ENCODE measurements around the gene MTHFSD.
"Not testable (repeated sequence)": the region's sequence is repeated elsewhere in the genome, so short reads cannot be mapped to it uniquely, and the experiment has no call there.

Gene MTHFSD

GRCh38 chr16:86593913-86594620, 39.0 kb upstream of the MTHFSD start:
- Histone ChIP-seq H3K4me1 (ENCODE audit: control insufficient read depth, insufficient read depth, low read length) (peaks cover 10% of the 10 kb centered on the region), H3K27me3 (ENCODE audit: control insufficient read depth in 1 of 2, insufficient read depth in 2 of 2, low read length in 2 of 2) (peaks cover 55 to 59% of the 10 kb centered on the region in 2 donors)

DNA sequence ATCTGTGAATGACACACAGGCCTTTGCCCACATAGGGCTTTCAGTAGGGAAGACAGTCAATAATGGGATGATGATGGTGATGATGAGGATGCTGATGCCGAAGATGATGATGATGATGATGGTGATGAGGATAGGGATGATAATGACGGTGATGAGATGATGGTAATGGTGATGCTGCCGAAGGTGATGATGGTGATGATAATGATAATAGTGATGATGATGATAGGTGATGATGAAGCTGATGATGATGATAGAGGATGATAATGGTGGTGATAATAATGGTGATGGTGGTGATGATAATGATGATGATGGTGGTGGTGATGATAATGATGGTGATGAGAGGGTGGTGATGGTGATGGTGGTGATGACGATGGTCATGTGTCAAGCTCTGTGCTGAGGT, 36.2 kb upstream of the MTHFSD start:
- H3K36me3 ChIP-seq (ENCODE audit: control insufficient read depth in 2 of 2, insufficient read depth in 2 of 2, low read length in 2 of 2), result no peaks in the 10 kb centered on the region
- no peak overlapping the region for H3K27ac ChIP-seq (ENCODE audit: low read length)
- H3K27me3 ChIP-seq (ENCODE audit: control insufficient read depth in 1 of 2, insufficient read depth in 2 of 2, low read length in 2 of 2), result peaks cover 49 to 51% of the 10 kb centered on the region in 2 donors
- peaks cover 7% of the 10 kb centered on the region for H3K4me1 ChIP-seq (ENCODE audit: control insufficient read depth, insufficient read depth, low read length)
- H3K9ac ChIP-seq (ENCODE audit: low read length in 2 of 2), result no peak overlapping the region
- peaks cover 0 to 6% of the 10 kb centered on the region in 2 donors for H3K9me3 ChIP-seq (ENCODE audit: control insufficient read depth in 2 of 2, low read length in 2 of 2)
- H3K4me3 ChIP-seq (ENCODE audit: low read length in 2 of 2), result no peak overlapping the region

More at GRCh38 chr16:86593913-86594620, 39.0 kb upstream of the MTHFSD start:
- Histone ChIP-seq H3K9me3 (ENCODE audit: control insufficient read depth in 2 of 2, low read length in 2 of 2) (peaks cover 0 to 6% of the 10 kb centered on the region in 2 donors), H3K4me3 (ENCODE audit: low read length in 2 of 2) (no peak overlapping the region), H3K9ac (ENCODE audit: low read length in 2 of 2) (no peak overlapping the region), H3K36me3 (ENCODE audit: control insufficient read depth in 2 of 2, insufficient read depth in 2 of 2, low read length in 2 of 2) (no peaks in the 10 kb centered on the region), H3K27ac (ENCODE audit: low read length) (no peak overlapping the region)

GRCh38 chr16:86590501-86591144, 35.6 kb upstream of the MTHFSD start:
- H3K27me3 ChIP-seq (ENCODE audit: control insufficient read depth in 1 of 2, insufficient read depth in 2 of 2, low read length in 2 of 2), result peaks cover 44 to 46% of the 10 kb centered on the region in 2 donors
- no peak overlapping the region for H3K9ac ChIP-seq (ENCODE audit: low read length in 2 of 2)
- no peak overlapping the region for H3K27ac ChIP-seq (ENCODE audit: low read length)
- peaks cover 0 to 6% of the 10 kb centered on the region in 2 donors for H3K9me3 ChIP-seq (ENCODE audit: control insufficient read depth in 2 of 2, low read length in 2 of 2)
- H3K36me3 ChIP-seq (ENCODE audit: control insufficient read depth in 2 of 2, insufficient read depth in 2 of 2, low read length in 2 of 2), result no peaks in the 10 kb centered on the region
- no peak overlapping the region for H3K4me3 ChIP-seq (ENCODE audit: low read length in 2 of 2)
- H3K4me1 ChIP-seq (ENCODE audit: control insufficient read depth, insufficient read depth, low read length), result peaks cover 7% of the 10 kb centered on the region

DNA sequence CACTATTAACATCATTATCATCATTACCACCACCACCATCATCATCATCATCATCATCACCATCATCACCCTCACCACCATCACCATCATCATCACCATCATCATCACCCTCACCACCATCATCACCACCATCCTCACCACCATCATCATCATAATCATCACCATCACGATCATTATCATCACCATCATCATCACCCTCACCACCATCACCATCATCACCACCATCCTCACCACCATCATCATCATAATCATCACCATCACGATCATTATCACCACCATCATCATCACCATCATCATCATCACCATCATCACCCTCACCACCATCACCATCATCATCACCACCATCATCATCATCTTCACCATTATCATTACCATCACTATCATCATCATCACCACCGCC, 32.9 kb upstream of the MTHFSD start:
- not testable (repeated sequence) for H3K9ac ChIP-seq (ENCODE audit: low read length in 2 of 2); H3K36me3 ChIP-seq (ENCODE audit: control insufficient read depth in 2 of 2, insufficient read depth in 2 of 2, low read length in 2 of 2); H3K4me3 ChIP-seq (ENCODE audit: low read length in 2 of 2); H3K4me1 ChIP-seq (ENCODE audit: control insufficient read depth, insufficient read depth, low read length); H3K27ac ChIP-seq (ENCODE audit: low read length); H3K9me3 ChIP-seq (ENCODE audit: control insufficient read depth in 2 of 2, low read length in 2 of 2)
- H3K27me3 ChIP-seq (ENCODE audit: control insufficient read depth in 1 of 2, insufficient read depth in 2 of 2, low read length in 2 of 2), result peaks cover 25 to 30% of the 10 kb centered on the region in 2 donors

GRCh38 chr16:86587487-86587886, 32.5 kb upstream of the MTHFSD start:
- Histone ChIP-seq H3K36me3 (ENCODE audit: control insufficient read depth in 2 of 2, insufficient read depth in 2 of 2, low read length in 2 of 2) (no peaks in the 10 kb centered on the region), H3K9me3 (ENCODE audit: control insufficient read depth in 2 of 2, low read length in 2 of 2) (peaks cover 0 to 6% of the 10 kb centered on the region in 2 donors), H3K27me3 (ENCODE audit: control insufficient read depth in 1 of 2, insufficient read depth in 2 of 2, low read length in 2 of 2) (peaks cover 23 to 27% of the 10 kb centered on the region in 2 donors), H3K27ac (ENCODE audit: low read length) (no peak overlapping the region), H3K4me1 (ENCODE audit: control insufficient read depth, insufficient read depth, low read length) (peaks cover 3% of the 10 kb centered on the region), H3K9ac (ENCODE audit: low read length in 2 of 2) (no peak overlapping the region), H3K4me3 (ENCODE audit: low read length in 2 of 2) (no peak overlapping the region)

DNA sequence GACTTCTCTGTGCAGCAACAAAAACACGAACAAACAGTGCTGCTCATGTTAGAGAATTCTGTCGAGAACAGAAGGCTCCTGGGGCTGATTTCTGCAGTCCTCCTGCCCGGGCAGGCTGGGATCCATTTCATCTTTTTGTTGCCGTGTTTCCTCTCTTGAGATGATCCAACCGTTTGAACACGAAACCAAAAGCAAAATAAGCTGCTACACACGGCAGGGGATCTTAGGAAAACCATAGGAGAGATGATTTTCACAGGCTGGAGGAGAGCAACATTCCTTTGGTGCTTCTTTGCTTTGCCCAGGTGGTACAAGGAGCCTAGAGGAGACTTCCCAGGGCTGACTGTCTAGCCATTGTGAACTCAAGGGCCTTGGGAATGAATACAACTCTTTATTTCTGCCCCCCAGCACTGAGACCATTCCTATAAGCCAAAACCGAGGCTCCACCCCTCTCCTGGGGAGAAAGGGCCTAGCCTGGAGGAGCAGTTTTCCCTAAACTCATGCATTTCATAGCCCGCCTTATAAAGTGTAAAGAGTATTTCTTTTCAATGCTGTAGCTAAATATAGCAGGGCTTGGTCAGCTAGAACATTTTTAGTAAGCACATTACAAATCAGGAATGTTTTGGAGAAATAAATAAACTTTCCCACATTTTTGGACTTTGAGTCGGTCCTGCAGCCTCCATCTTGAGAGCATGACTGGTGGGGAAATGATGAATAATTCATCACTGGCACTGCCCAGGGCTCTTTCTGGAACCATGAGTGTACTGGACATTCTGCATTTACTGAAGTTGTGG, 31.0 kb upstream of the MTHFSD start:
- Histone ChIP-seq H3K9ac (ENCODE audit: low read length in 2 of 2) (no peak overlapping the region), H3K27ac (ENCODE audit: low read length) (no peak overlapping the region), H3K27me3 (ENCODE audit: control insufficient read depth in 1 of 2, insufficient read depth in 2 of 2, low read length in 2 of 2) (peaks cover 12 to 15% of the 10 kb centered on the region in 2 donors), H3K36me3 (ENCODE audit: control insufficient read depth in 2 of 2, insufficient read depth in 2 of 2, low read length in 2 of 2) (no peaks in the 10 kb centered on the region), H3K9me3 (ENCODE audit: control insufficient read depth in 2 of 2, low read length in 2 of 2) (peaks cover 0 to 2% of the 10 kb centered on the region in 2 donors), H3K4me1 (ENCODE audit: control insufficient read depth, insufficient read depth, low read length) (peaks cover 3% of the 10 kb centered on the region), H3K4me3 (ENCODE audit: low read length in 2 of 2) (no peak overlapping the region)

DNA sequence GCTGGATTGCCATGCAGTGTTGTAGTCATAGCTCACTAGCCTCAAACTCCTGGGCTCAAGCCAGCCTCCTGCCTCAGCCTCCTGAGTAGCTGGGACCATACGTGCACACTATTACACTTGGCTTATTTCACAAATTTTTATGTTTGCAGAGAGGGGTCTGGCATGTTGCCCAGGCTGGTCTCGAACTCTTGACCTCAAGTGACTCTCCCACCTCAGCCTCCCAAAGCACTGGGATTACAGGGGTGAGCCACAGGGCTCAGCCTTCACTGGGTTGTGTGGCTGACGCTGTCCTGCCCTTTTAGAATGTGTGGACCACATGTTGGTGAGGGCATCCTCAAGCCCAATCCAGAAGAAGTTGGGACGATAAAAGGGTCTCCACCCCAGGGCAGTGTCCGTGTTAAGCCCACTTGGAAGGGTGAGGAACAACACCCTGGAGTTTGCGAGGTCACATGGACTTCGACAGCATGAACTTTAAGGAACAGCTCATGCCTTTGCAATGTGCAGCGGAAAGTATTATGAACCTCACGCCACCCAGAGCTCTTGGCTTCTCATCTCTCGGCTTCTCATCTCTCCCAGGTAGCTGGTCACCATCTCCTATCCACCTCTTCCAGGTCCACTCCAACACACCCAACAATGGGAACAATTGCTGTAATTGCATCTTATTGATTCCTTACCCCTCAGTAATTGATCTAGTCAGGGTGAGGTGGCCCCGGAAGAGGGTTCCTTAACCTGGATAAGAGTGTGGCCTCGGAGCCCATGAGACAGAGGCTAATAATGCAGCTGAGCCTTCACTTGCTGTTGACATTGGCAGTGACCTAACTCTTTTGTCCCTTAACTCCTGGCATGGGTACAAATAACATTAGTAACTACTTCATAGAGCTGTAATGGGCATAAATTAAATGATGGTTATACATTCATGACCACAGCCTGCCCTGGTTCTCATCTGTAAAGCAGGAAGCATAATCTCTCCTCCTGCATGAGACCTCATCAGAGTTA, 30.0 kb upstream of the MTHFSD start:
- Histone ChIP-seq H3K27me3 (ENCODE audit: control insufficient read depth in 1 of 2, insufficient read depth in 2 of 2, low read length in 2 of 2) (peaks cover 9 to 14% of the 10 kb centered on the region in 2 donors), H3K4me3 (ENCODE audit: low read length in 2 of 2) (no peak overlapping the region), H3K9me3 (ENCODE audit: control insufficient read depth in 2 of 2, low read length in 2 of 2) (no peaks in the 10 kb centered on the region), H3K27ac (ENCODE audit: low read length) (no peak overlapping the region), H3K9ac (ENCODE audit: low read length in 2 of 2) (no peak overlapping the region), H3K36me3 (ENCODE audit: control insufficient read depth in 2 of 2, insufficient read depth in 2 of 2, low read length in 2 of 2) (no peaks in the 10 kb centered on the region), H3K4me1 (ENCODE audit: control insufficient read depth, insufficient read depth, low read length) (peaks cover 5% of the 10 kb centered on the region)

- Histone ChIP-seq H3K4me1 (ENCODE audit: control insufficient read depth, insufficient read depth, low read length) (peaks cover 7% of the 10 kb centered on the region), H3K27ac (ENCODE audit: low read length) (no peak overlapping the region), H3K9me3 (ENCODE audit: control insufficient read depth in 2 of 2, low read length in 2 of 2) (no peaks in the 10 kb centered on the region), H3K36me3 (ENCODE audit: control insufficient read depth in 2 of 2, insufficient read depth in 2 of 2, low read length in 2 of 2) (no peaks in the 10 kb centered on the region), H3K27me3 (ENCODE audit: control insufficient read depth in 1 of 2, insufficient read depth in 2 of 2, low read length in 2 of 2) (peaks cover 5 to 20% of the 10 kb centered on the region in 2 donors), H3K4me3 (ENCODE audit: low read length in 2 of 2) (no peak overlapping the region), H3K9ac (ENCODE audit: low read length in 2 of 2) (no peak overlapping the region)
Measured at GRCh38 chr16:86584071-86584685, 29.1 kb upstream of the MTHFSD start.

DNA sequence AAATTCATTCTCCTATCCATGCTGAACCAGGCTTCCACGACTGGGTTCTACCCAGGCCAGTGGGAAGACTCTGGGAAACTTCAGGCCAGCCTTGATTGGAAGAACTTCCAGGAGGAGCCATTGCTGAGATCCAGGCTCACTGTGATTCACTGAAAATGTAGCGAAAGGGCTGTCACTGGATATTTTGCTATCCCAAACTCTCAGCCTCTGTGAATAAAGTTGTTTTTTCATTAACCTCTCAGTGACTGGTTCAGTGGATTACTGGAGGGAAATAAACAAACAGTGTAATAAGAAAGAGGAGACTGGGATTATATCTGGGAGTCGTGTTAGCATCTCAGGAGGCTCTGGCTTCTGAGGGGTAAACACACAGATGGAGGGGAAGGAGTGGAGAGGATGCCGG, 26.4 kb upstream of the MTHFSD start:
- Histone ChIP-seq H3K4me1 (ENCODE audit: control insufficient read depth, insufficient read depth, low read length) (peaks cover 16% of the 10 kb centered on the region), H3K9me3 (ENCODE audit: control insufficient read depth in 2 of 2, low read length in 2 of 2) (no peaks in the 10 kb centered on the region), H3K9ac (ENCODE audit: low read length in 2 of 2) (no peak overlapping the region), H3K36me3 (ENCODE audit: control insufficient read depth in 2 of 2, insufficient read depth in 2 of 2, low read length in 2 of 2) (no peaks in the 10 kb centered on the region), H3K4me3 (ENCODE audit: low read length in 2 of 2) (no peak overlapping the region), H3K27me3 (ENCODE audit: control insufficient read depth in 1 of 2, insufficient read depth in 2 of 2, low read length in 2 of 2) (peaks cover 13 to 45% of the 10 kb centered on the region in 2 donors), H3K27ac (ENCODE audit: low read length) (no peak overlapping the region)

Measured in stomach smooth muscle (tissue), 2 donors.